ENCODE results near the gene MRPL40. TPM values are rescaled to one million over a fixed set of nuclear protein-coding genes. Genes with fewer than 3 reads are reported as not detected.

MRPL40 gene
- total and polyA plus RNA-seq, 4 donors: 17.0 to 61.4 (median 32.2) TPM

- Histone ChIP-seq H3K4me1 (ENCODE audit: control insufficient read depth in 5 of 5, insufficient read depth in 5 of 5, low read length in 5 of 5) (no peaks in the 10 kb centered on the region), H3K36me3 (ENCODE audit: control insufficient read depth in 4 of 4, insufficient read depth in 4 of 4, low read length in 4 of 4) (peaks cover 21 to 41% (median 24%) of the 10 kb centered on the region in 4 donors), H3K27ac (ENCODE audit: low read depth in 1 of 2, low read length in 1 of 2) (peak overlapping the region in 1 of 2 donors; percentile 29), H3K27me3 (ENCODE audit: control insufficient read depth in 3 of 3, insufficient read depth in 3 of 3, low read length in 2 of 3) (no peaks in the 10 kb centered on the region), H3K9ac (ENCODE audit: insufficient read depth in 1 of 2, low read length in 2 of 2) (no peak overlapping the region), H3K4me3 (no peak overlapping the region), H3K9me3 (ENCODE audit: control insufficient read depth in 4 of 4, insufficient read depth in 3 of 4, low read length in 3 of 4) (no peaks in the 10 kb centered on the region)
- DNase-seq: peak in 1 of 3 donors; percentile 2
- no peak for ATAC-seq (ENCODE audit: insufficient read depth, low FRiP score)
- WGBS, 2 donors: 74 to 90% methylated on average over 7 of the region's 7 CpGs
- TF ChIP-seq, protein P1, sequence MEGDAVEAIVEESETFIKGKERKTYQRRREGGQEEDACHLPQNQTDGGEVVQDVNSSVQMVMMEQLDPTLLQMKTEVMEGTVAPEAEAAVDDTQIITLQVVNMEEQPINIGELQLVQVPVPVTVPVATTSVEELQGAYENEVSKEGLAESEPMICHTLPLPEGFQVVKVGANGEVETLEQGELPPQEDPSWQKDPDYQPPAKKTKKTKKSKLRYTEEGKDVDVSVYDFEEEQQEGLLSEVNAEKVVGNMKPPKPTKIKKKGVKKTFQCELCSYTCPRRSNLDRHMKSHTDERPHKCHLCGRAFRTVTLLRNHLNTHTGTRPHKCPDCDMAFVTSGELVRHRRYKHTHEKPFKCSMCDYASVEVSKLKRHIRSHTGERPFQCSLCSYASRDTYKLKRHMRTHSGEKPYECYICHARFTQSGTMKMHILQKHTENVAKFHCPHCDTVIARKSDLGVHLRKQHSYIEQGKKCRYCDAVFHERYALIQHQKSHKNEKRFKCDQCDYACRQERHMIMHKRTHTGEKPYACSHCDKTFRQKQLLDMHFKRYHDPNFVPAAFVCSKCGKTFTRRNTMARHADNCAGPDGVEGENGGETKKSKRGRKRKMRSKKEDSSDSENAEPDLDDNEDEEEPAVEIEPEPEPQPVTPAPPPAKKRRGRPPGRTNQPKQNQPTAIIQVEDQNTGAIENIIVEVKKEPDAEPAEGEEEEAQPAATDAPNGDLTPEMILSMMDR (IDR thresholded peaks at IDR 0.05; ENCODE audit: control extremely low read depth, extremely low read depth): no peak
Measured at GRCh38 chr22:19463491-19464469, 31.4 kb downstream of the MRPL40 start.

GRCh38 chr22:19464546-19464945, 32.2 kb downstream of the MRPL40 start:
- H3K4me3 ChIP-seq: no peak overlapping the region
- WGBS, 2 donors: 83 to 90% methylated on average over 1 of the region's 1 CpG
- no peak overlapping the region for H3K27ac ChIP-seq (ENCODE audit: low read depth in 1 of 2, low read length in 1 of 2)
- DNase-seq: no peak
- no peak overlapping the region for H3K9ac ChIP-seq (ENCODE audit: insufficient read depth in 1 of 2, low read length in 2 of 2)
- TF ChIP-seq, protein P1 (IDR thresholded peaks at IDR 0.05; ENCODE audit: control extremely low read depth, extremely low read depth): no peak
- H3K27me3 ChIP-seq (ENCODE audit: control insufficient read depth in 3 of 3, insufficient read depth in 3 of 3, low read length in 2 of 3): no peaks in the 10 kb centered on the region
- peaks cover 21 to 45% (median 25%) of the 10 kb centered on the region in 4 donors for H3K36me3 ChIP-seq (ENCODE audit: control insufficient read depth in 4 of 4, insufficient read depth in 4 of 4, low read length in 4 of 4)
- H3K4me1 ChIP-seq (ENCODE audit: control insufficient read depth in 5 of 5, insufficient read depth in 5 of 5, low read length in 5 of 5): no peaks in the 10 kb centered on the region
- no peaks in the 10 kb centered on the region for H3K9me3 ChIP-seq (ENCODE audit: control insufficient read depth in 4 of 4, insufficient read depth in 3 of 4, low read length in 3 of 4)
- ATAC-seq (ENCODE audit: insufficient read depth, low FRiP score): no peak

DNA sequence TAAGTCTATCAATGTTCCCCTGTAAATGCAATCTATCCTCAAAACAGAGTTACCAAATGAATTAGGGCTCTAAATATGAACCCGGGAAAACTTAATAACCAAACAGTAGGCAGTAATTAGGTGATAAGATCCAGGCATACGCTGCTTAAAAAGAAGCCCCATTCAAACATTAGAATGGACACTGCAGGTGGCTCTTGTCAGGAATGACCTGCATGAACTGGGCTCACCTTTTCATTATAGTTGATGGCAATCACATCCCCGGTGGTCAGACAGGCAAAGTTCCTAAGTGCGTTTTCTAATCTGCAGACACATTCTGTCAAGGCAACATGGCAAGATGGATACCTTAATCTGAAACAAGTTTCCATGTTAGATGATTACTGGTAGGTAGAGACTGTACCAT, 32.6 kb downstream of the MRPL40 start:
- H3K9ac ChIP-seq (ENCODE audit: insufficient read depth in 1 of 2, low read length in 2 of 2): no peak overlapping the region
- H3K36me3 ChIP-seq (ENCODE audit: control insufficient read depth in 4 of 4, insufficient read depth in 4 of 4, low read length in 4 of 4): peaks cover 22 to 50% (median 27%) of the 10 kb centered on the region in 4 donors
- H3K27ac ChIP-seq (ENCODE audit: low read depth in 1 of 2, low read length in 1 of 2): no peak overlapping the region
- H3K4me3 ChIP-seq: no peak overlapping the region
- TF ChIP-seq, protein P1 (IDR thresholded peaks at IDR 0.05; ENCODE audit: control extremely low read depth, extremely low read depth): no peak
- WGBS, 2 donors: 87 to 92% methylated on average over 4 of the region's 4 CpGs
- DNase-seq (no peak), ATAC-seq (ENCODE audit: insufficient read depth, low FRiP score) (no peak)
- no peaks in the 10 kb centered on the region for H3K27me3 ChIP-seq (ENCODE audit: control insufficient read depth in 3 of 3, insufficient read depth in 3 of 3, low read length in 2 of 3)
- H3K4me1 ChIP-seq (ENCODE audit: control insufficient read depth in 5 of 5, insufficient read depth in 5 of 5, low read length in 5 of 5): no peaks in the 10 kb centered on the region
- H3K9me3 ChIP-seq (ENCODE audit: control insufficient read depth in 4 of 4, insufficient read depth in 3 of 4, low read length in 3 of 4): no peaks in the 10 kb centered on the region
